ENCODE results near the gene TCEAL1. TPM values are rescaled to one million over a fixed set of nuclear protein-coding genes. Genes with fewer than 3 reads are reported as not detected.

The TCEAL1 gene
- 93.1 TPM for total RNA-seq

GRCh38 chrX:103628386-103629317 lies at the start of gene TCEAL1:
TSS of gene TCEAL1 (plus strand) at chrX:103628975. CDS start at chrX:103629917, 942 bp downstream.
- TF ChIP-seq CTCF (IDR thresholded peaks at IDR 0.05) (no peak), POLR2AphosphoS5 (IDR thresholded peaks at IDR 0.05; ENCODE audit: insufficient read depth in 1 of 2, low read depth in 1 of 2) (peak in 1 of 2 donors; percentile 28), POLR2A (IDR thresholded peaks at IDR 0.05) (peak in 1 of 2 donors; percentile 47)
- Histone ChIP-seq H3K36me3 (no peaks in the 10 kb centered on the region), H3K27me3 (no peaks in the 10 kb centered on the region), H3K4me1 (peaks cover 12% of the 10 kb centered on the region), H3K4me3 (peak within 1 kb of the TSS; percentile 59 to 69), H3K27ac (peak within 1 kb of the TSS; percentile 98), H3K9me3 (no peaks in the 10 kb centered on the region)
- intact Hi-C loops (cut with DNase I): loop anchor here (5.0 kb wide), 1 partner anchor 91 kb away; no protein-coding TSS in a partner anchor
- no peak for DNase-seq (ENCODE audit: extremely low spot score in 2 of 2)

GRCh38 chrX:103584596-103584995 lies 44.2 kb upstream of the TCEAL1 start:
- intact Hi-C loops (cut with DNase I): no loop called here
- no peaks in the 10 kb centered on the region for H3K27me3 ChIP-seq
- H3K36me3 ChIP-seq: no peaks in the 10 kb centered on the region
- TF ChIP-seq POLR2A (IDR thresholded peaks at IDR 0.05): no peak
- no peak for TF ChIP-seq CTCF (IDR thresholded peaks at IDR 0.05)
- no peak for TF ChIP-seq POLR2AphosphoS5 (IDR thresholded peaks at IDR 0.05; ENCODE audit: insufficient read depth in 1 of 2, low read depth in 1 of 2)
- peak overlapping the region; percentile 47 to 67 for H3K4me3 ChIP-seq
- H3K27ac ChIP-seq: peak overlapping the region; percentile 92
- H3K9me3 ChIP-seq: no peaks in the 10 kb centered on the region
- no peak for DNase-seq (ENCODE audit: extremely low spot score in 2 of 2)
- peaks cover 5% of the 10 kb centered on the region for H3K4me1 ChIP-seq

GRCh38 chrX:103585411-103586313 lies 43.1 kb upstream of the TCEAL1 start, which contains the start of gene TCEAL4:
TSS of gene TCEAL4 (plus strand) at chrX:103585515. CDS start at chrX:103586676, 1,161 bp downstream.
- intact Hi-C loops (cut with DNase I): no loop called here
- no peak for TF ChIP-seq CTCF (IDR thresholded peaks at IDR 0.05)
- peak in 1 of 2 donors; percentile 77 for TF ChIP-seq POLR2AphosphoS5 (IDR thresholded peaks at IDR 0.05; ENCODE audit: insufficient read depth in 1 of 2, low read depth in 1 of 2)
- peak in 1 of 2 donors; percentile 58 for TF ChIP-seq POLR2A (IDR thresholded peaks at IDR 0.05)

DNA sequence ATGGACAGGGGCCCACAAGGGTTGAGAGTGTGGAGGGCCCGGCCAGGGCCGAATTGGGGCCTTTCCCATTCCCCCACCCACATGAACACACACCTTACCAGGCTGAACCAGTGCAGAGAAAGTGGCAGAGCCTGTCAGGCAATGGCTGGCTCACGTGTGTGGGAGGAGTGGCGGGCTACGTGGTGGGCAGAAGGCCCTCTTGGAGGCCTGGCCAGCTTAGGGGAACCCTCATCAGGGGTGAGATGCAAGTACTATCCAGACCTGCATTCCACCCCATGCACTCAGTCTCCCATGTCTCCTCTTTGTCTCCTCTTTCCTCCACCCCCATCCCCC lies 42.5 kb upstream of the TCEAL1 start:
- no peaks in the 10 kb centered on the region for H3K36me3 ChIP-seq
- peak overlapping the region; percentile 92 for H3K27ac ChIP-seq
- intact Hi-C loops (cut with DNase I): no loop called here
- TF ChIP-seq CTCF (IDR thresholded peaks at IDR 0.05): no peak
- no peaks in the 10 kb centered on the region for H3K27me3 ChIP-seq
- peak overlapping the region; percentile 47 to 67 for H3K4me3 ChIP-seq
- H3K4me1 ChIP-seq: peaks cover 5% of the 10 kb centered on the region
- no peak for DNase-seq (ENCODE audit: extremely low spot score in 2 of 2)
- no peaks in the 10 kb centered on the region for H3K9me3 ChIP-seq

More at GRCh38 chrX:103585411-103586313, 43.1 kb upstream of the TCEAL1 start, which contains the start of gene TCEAL4:
- peak within 1 kb of the TSS; percentile 92 for H3K27ac ChIP-seq
- peaks cover 5% of the 10 kb centered on the region for H3K4me1 ChIP-seq
- H3K4me3 ChIP-seq: peak within 1 kb of the TSS; percentile 47 to 67
- H3K36me3 ChIP-seq: no peaks in the 10 kb centered on the region
- H3K9me3 ChIP-seq: no peaks in the 10 kb centered on the region
- H3K27me3 ChIP-seq: no peaks in the 10 kb centered on the region
- no peak for DNase-seq (ENCODE audit: extremely low spot score in 2 of 2)

Data from vagina (tissue), 2 donors.